Bone marrow (tissue), 2 donors: Measurements from ENCODE around the gene ABCC10.
"Not testable (repeated sequence)": the region's sequence is repeated elsewhere in the genome, so short reads cannot be mapped to it uniquely, and the experiment has no call there.

ENCODE experiments used
- DNase-seq, 2 donors: peaks; one replicate each; lab custom pipeline; 2025; lab: John Stamatoyannopoulos, UW

The ABCC10 gene

GRCh38 chr6:43498291-43498690, 71.0 kb downstream of the ABCC10 start:
- DNase-seq = not testable (repeated sequence)

GRCh38 chr6:43499028-43499815, 71.9 kb downstream of the ABCC10 start:
- DNase-seq = no peak
